ENCODE data around the gene RUFY3. TPM values are rescaled to one million over a fixed set of nuclear protein-coding genes. Genes with fewer than 3 reads are reported as not detected.

The RUFY3 gene
- total and polyA plus RNA-seq, 9 of the 15 experiments (the other 6 are each of a cell fraction or from before 2014, with no cell fraction given) = 4.2 to 31.1 (median 21.5) TPM

DNA sequence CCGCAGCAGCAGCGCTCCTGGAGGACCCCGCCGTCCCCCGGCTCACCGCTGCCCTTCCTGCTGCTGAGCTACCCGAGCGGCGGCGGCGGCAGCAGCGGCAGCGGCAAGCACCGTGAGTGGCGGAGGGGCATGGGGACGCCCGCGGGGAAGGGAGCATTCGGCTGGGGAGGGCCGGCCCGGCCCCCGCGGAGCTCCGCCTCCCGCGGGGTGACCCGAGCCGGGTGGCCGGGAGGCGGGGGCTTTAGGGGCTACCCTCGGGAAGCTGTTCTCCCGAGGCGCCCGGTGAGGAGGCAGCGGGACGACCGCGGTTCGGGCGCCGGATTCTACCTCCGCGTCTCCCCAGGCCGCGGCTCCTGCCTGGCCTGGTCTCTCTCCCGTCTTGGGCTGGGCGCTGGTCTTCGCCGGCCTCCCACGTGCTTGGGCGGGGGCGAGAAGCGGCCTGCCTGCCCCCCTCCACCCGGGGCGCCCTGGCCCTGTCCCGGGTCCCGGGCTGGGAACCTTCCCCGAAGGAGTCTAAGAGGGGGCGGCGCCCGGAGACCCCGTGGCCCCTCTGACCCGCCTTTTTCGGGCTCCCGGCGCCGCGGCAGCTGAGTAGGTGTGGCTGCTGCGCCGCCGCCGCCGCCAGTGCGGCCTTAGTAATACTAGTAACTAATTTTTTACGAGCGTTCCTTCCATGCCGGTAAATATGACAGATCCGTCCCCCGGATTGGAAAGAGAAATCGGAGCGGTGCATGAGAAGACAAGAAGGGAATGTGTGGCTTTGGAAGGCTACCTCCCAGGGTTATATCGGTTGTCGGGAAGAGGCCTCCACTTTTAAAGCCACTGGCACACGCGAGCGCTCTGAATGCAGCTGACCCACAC is 16.4 kb upstream of the RUFY3 start:
- CTCF ChIA-PET (ENCODE audit: low intra/inter-chr PET ratio) = no interaction called here
- no peaks in the 10 kb centered on the region for H4K20me1 ChIP-seq (replicated peaks; ENCODE audit: control insufficient read depth, insufficient read depth, low read length)
- H3K4me1 ChIP-seq (replicated peaks in 1 of 2; ENCODE audit: control insufficient read depth in 2 of 2, insufficient read depth in 2 of 2, low read length in 2 of 2) = peaks cover 15% of the 10 kb centered on the region in 2 experiments; a peak in 4 of 5 replicates
- no peaks in the 10 kb centered on the region for H3K9me3 ChIP-seq (replicated peaks; ENCODE audit: control insufficient read depth, insufficient read depth, low read depth, low read length)
- peak overlapping the region; percentile 81 for H3K4me2 ChIP-seq (ENCODE audit: insufficient read depth, low read length)
- peak; percentile 85 to 90 (median 88) for DNase-seq (ENCODE audit: extremely low read depth in 1 of 4, low spot score in 3 of 4)
- FAIRE-seq = no peak
- peak overlapping the region; percentile 79 to 94 for H3K9ac ChIP-seq (ENCODE audit: insufficient read depth in 1 of 2, low read depth in 2 of 2, low read length in 2 of 2)
- H2AFZ ChIP-seq (ENCODE audit: low read depth, low read length) = peak overlapping the region; percentile 98
- H3K36me3 ChIP-seq (ENCODE audit: control insufficient read depth, insufficient read depth, low read length) = no peaks in the 10 kb centered on the region
- H3K9me1 ChIP-seq (ENCODE audit: control insufficient read depth, insufficient read depth, low read length) = no peaks in the 10 kb centered on the region
- H3K27me3 ChIP-seq (ENCODE audit: control insufficient read depth in 2 of 2, insufficient read depth in 2 of 2, low read length in 2 of 2) = no peaks in the 10 kb centered on the region
- H3K79me2 ChIP-seq (ENCODE audit: control insufficient read depth, insufficient read depth, low read length) = peaks cover 31% of the 10 kb centered on the region
- H3K27ac ChIP-seq (ENCODE audit: extremely low read depth, low read depth, low read length) = peak overlapping the region; percentile 85
- ATAC-seq = peak; percentile 82
- POLR2A ChIA-PET = interaction anchor here (0.6 to 3.5 kb wide), 12 partner anchors 8 to 1314 kb away, joined by 3 to 17 read pairs (median 5); partner anchors contain the start of gene UTP3
- H3K4me3 ChIP-seq = peak overlapping the region; percentile 79
- in situ Hi-C loops (cut with MboI) (no loop called here), intact Hi-C loops (cut with micrococcal nuclease) (loop anchor here (1.0 to 10.0 kb wide), 5 partner anchors 17 to 289 kb away; partner anchors contain the start of genes DCK, GRSF1, MOB1B and UTP3)
- under 1% methylated on average over 59 of the region's 86 CpGs for WGBS (ENCODE audit: insufficient coverage, low coverage, missing lambda C conversion rate)
- no TSS peak for BruUV-seq (replicated peaks)
- TF ChIP-seq EWSR1 (IDR thresholded peaks at IDR 0.05; ENCODE audit: borderline replicate concordance, low read depth, partially characterized antibody) (no peak), CBX3 (IDR thresholded peaks at IDR 0.05; ENCODE audit: borderline replicate concordance in 1 of 2, low read length in 2 of 2) (0 out of 3 replicates have a peak, but pooled peaks of 1 of the 2 experiments have one; percentile 30), ZNF121 (CRISPR knock-in tag; conservative IDR thresholded peaks at IDR 0.05) (no peak), GATAD2B (IDR thresholded peaks at IDR 0.05; ENCODE audit: borderline replicate concordance) (peak; percentile 30; the same call in 1 of the 2 replicates), CCAR2 (IDR thresholded peaks at IDR 0.05; ENCODE audit: low read depth, low read length) (no peak), BRD4 (IDR thresholded peaks at IDR 0.05) (no peak; the same call in 1 of the 2 replicates), FIP1L1 (IDR thresholded peaks at IDR 0.05; ENCODE audit: low read depth, low read length, poor library complexity, severe bottlenecking) (no peak)
- TF ChIP-seq, protein P1, sequence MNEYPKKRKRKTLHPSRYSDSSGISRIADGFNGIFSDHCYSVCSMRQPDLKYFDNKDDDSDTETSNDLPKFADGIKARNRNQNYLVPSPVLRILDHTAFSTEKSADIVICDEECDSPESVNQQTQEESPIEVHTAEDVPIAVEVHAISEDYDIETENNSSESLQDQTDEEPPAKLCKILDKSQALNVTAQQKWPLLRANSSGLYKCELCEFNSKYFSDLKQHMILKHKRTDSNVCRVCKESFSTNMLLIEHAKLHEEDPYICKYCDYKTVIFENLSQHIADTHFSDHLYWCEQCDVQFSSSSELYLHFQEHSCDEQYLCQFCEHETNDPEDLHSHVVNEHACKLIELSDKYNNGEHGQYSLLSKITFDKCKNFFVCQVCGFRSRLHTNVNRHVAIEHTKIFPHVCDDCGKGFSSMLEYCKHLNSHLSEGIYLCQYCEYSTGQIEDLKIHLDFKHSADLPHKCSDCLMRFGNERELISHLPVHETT (CRISPR knock-in tag; conservative IDR thresholded peaks at IDR 0.05 in 1 of 2, IDR thresholded peaks at IDR 0.05 in 1 of 2) = peak in 1 of 2 experiments; percentile 82; a peak in 2 of 4 replicates
- TF ChIP-seq, protein P2, sequence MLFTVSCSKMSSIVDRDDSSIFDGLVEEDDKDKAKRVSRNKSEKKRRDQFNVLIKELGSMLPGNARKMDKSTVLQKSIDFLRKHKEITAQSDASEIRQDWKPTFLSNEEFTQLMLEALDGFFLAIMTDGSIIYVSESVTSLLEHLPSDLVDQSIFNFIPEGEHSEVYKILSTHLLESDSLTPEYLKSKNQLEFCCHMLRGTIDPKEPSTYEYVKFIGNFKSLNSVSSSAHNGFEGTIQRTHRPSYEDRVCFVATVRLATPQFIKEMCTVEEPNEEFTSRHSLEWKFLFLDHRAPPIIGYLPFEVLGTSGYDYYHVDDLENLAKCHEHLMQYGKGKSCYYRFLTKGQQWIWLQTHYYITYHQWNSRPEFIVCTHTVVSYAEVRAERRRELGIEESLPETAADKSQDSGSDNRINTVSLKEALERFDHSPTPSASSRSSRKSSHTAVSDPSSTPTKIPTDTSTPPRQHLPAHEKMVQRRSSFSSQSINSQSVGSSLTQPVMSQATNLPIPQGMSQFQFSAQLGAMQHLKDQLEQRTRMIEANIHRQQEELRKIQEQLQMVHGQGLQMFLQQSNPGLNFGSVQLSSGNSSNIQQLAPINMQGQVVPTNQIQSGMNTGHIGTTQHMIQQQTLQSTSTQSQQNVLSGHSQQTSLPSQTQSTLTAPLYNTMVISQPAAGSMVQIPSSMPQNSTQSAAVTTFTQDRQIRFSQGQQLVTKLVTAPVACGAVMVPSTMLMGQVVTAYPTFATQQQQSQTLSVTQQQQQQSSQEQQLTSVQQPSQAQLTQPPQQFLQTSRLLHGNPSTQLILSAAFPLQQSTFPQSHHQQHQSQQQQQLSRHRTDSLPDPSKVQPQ (CRISPR knock-in tag; IDR thresholded peaks at IDR 0.05; ENCODE audit: borderline replicate concordance) = no peak
- TF ChIP-seq, protein P3, sequence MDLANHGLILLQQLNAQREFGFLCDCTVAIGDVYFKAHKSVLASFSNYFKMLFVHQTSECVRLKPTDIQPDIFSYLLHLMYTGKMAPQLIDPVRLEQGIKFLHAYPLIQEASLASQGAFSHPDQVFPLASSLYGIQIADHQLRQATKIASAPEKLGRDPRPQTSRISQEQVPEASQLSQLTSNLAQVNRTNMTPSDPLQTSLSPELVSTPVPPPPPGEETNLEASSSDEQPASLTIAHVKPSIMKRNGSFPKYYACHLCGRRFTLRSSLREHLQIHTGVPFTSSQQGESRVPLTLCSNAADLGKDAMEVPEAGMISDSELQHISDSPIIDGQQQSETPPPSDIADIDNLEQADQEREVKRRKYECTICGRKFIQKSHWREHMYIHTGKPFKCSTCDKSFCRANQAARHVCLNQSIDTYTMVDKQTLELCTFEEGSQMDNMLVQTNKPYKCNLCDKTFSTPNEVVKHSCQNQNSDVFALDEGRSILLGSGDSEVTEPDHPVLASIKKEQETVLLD (IDR thresholded peaks at IDR 0.05) = no peak
- TF ChIP-seq, protein P4, sequence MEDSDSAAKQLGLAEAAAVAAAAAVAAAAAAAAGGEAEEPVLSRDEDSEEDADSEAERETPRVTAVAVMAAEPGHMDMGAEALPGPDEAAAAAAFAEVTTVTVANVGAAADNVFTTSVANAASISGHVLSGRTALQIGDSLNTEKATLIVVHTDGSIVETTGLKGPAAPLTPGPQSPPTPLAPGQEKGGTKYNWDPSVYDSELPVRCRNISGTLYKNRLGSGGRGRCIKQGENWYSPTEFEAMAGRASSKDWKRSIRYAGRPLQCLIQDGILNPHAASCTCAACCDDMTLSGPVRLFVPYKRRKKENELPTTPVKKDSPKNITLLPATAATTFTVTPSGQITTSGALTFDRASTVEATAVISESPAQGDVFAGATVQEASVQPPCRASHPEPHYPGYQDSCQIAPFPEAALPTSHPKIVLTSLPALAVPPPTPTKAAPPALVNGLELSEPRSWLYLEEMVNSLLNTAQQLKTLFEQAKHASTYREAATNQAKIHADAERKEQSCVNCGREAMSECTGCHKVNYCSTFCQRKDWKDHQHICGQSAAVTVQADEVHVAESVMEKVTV (CRISPR knock-in tag; IDR thresholded peaks at IDR 0.05) = no peak

Data from K562 (cell line).